Measurements from ENCODE around the gene ASXL3.

DNA sequence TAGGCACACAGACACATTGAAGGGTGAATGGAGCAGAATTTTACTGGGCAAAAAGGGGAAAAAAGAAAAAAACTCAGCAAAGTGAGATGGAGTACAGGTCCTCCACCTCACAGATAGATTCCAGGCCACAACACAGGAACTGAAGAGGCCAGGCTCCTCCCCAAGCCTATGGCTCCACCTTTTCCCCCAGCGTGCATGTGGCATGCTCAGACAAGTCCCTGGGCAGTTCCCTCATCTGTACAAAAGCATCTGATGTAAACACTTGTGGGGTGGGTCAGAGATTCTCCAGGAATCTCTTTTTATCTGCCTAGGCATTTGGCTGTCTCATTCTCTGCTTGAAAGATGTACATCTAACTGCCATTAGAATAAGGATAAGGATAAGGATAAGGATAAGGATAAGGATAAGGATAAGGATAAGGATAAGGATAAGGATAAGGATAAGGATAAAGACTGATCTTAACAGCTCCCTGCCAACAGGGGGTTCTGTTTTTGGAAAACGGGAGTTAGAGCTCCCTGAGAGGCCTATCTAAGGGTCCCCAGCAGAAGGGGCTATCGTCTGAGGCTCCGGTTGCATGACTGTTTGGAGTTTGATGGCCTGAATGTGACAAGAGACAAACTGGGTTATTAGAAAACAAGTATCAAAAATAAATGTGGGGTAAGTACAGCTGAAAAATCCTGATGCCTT is 17.2 kb upstream of the ASXL3 start:
- TF ChIP-seq POLR2A (IDR thresholded peaks at IDR 0.05; ENCODE audit: low read length): no peak
- TF ChIP-seq GATA1 (IDR thresholded peaks at IDR 0.05; ENCODE audit: low read depth, low read length): no peak

All from erythroblast (primary cell).